Measurements from ENCODE around the gene WDR93. TPM values are rescaled to one million over a fixed set of nuclear protein-coding genes. Genes with fewer than 3 reads are reported as not detected.
A peak's percentile ranks its signal among the peaks of the same experiment; 100 is the strongest.

Gene WDR93
- total RNA-seq, 1 experiment from 2014 or later: not detected

- Histone ChIP-seq H3K14ac (ENCODE audit: insufficient read depth, low read length) (peak overlapping the region; percentile 39; the same call in 1 of the 2 replicates), H3K27ac (ENCODE audit: insufficient read length, low read depth, low read length) (no peak overlapping the region), H3K4me1 (ENCODE audit: insufficient read depth, low read length) (no peaks in the 10 kb centered on the region), H3K4me2 (ENCODE audit: insufficient read depth, insufficient read length, low read length) (no peak overlapping the region), H3K23me2 (ENCODE audit: insufficient read length, low read depth, low read length, poor library complexity, severe bottlenecking) (no peaks in the 10 kb centered on the region), H2BK15ac (ENCODE audit: low read depth, low read length) (no peak overlapping the region), H3K18ac (ENCODE audit: insufficient read length, low read depth, low read length) (peak overlapping the region; percentile 2), H2BK120ac (ENCODE audit: low read depth, low read length, poor library complexity, severe bottlenecking) (no peak overlapping the region), H4K8ac (replicated peaks; ENCODE audit: insufficient read length, low read depth, low read length) (no peak overlapping the region), H3K56ac (ENCODE audit: insufficient read length, low read depth, low read length) (no peak overlapping the region), H4K91ac (ENCODE audit: insufficient read length, low read depth, low read length) (no peak overlapping the region), H4K5ac (ENCODE audit: insufficient read length, low read depth, low read length) (peak overlapping the region; percentile 57), H2AFZ (ENCODE audit: low read length) (no peak overlapping the region), H4K20me1 (ENCODE audit: control insufficient read depth, insufficient read depth, insufficient read length) (no peaks in the 10 kb centered on the region), H2BK20ac (ENCODE audit: low read depth, low read length, poor library complexity, severe bottlenecking) (no peak overlapping the region), H3K9ac (ENCODE audit: extremely low read depth, insufficient read length, low read length) (no peak overlapping the region), H3K4ac (ENCODE audit: low read depth, low read length) (no peak overlapping the region), H2AK5ac (ENCODE audit: insufficient read length, low read length) (no peak overlapping the region), H2BK12ac (ENCODE audit: insufficient read length, low read depth, low read length) (no peak overlapping the region), H3K9me3 (ENCODE audit: control insufficient read depth, low read depth, low read length) (no peaks in the 10 kb centered on the region), H3K27me3 (ENCODE audit: insufficient read depth, low read length) (no peaks in the 10 kb centered on the region), H3T11ph (ENCODE audit: low read length) (no peak overlapping the region), H3K23ac (ENCODE audit: insufficient read length, low read depth, low read length) (no peak overlapping the region), H2BK5ac (ENCODE audit: insufficient read length, low read length) (no peak overlapping the region), H3K79me2 (ENCODE audit: insufficient read depth, low read length) (no peaks in the 10 kb centered on the region), H3K79me1 (ENCODE audit: insufficient read depth, low read depth, low read length, poor library complexity, severe bottlenecking) (no peaks in the 10 kb centered on the region)
- Mint-ChIP-seq H3K27ac (no peak overlapping the region), H3K36me3 (ENCODE audit: insufficient read depth in 1 of 3, low read depth in 3 of 3) (no peaks in the 10 kb centered on the region), H3K4me1 (no peaks in the 10 kb centered on the region), H3K4me3 (no peak overlapping the region), H3K27me3 (ENCODE audit: low read depth) (peaks cover 4% of the 10 kb centered on the region; the same call in 1 of the 2 replicates), H3K9me3 (no peaks in the 10 kb centered on the region)
- DNase-seq: no peak
- no peak for TF ChIP-seq CTCF (conservative IDR thresholded peaks at IDR 0.05)
- no CpG with 5 or more reads among the region's 7 CpGs for WGBS (ENCODE audit: extremely low coverage, insufficient read length, low lambda C conversion rate)
These were observed 77.5 kb downstream of the WDR93 start for GRCh38 chr15:89768071-89768500.
